T-helper 2 cell treated with Interferon-gamma antibody and Interleukin-4, amounts not matched to agents 100 ng/mL and 5 ng/mL, for 36 hours (primary cell): Measurements from ENCODE around the gene FGD6. TPM values are rescaled to one million over a fixed set of nuclear protein-coding genes. Genes with fewer than 3 reads are reported as not detected.
"Not testable (repeated sequence)": the region's sequence is repeated elsewhere in the genome, so short reads cannot be mapped to it uniquely, and the experiment has no call there.

Source experiments
- intact Hi-C: fragments of 100-400 bp; cut with micrococcal nuclease; formaldehyde crosslinking; loops from one replicate; pipeline ENCODE4 v1.15.1; 2023
- total RNA-seq: library from RNA; stranded (reverse); gene quantifications from 2 replicates; pipeline ENCODE4 v1.2.3, GENCODE V29; 2022

FGD6 gene
- total RNA-seq, 1 donor from 2014 or later: 0.70 TPM

DNA sequence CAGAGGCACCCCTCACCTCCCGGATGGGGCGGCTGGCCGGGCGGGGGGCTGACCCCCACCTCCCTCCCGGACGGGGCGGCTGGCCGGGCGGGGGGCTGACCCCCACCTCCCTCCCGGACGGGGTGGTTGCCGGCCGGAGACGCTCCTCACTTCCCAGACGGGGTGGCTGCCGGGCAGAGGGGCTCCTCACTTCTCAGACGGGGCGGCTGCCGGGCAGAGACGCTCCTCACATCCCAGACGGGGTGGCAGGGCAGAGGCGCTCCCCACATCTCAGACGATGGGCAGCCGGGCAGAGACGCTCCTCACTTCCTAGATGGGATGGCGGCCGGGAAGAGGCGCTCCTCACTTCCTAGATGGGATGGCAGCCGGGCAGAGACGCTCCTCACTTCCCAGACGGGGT, 18.4 kb upstream of the FGD6 start:
- intact Hi-C loops: not testable (repeated sequence)

DNA sequence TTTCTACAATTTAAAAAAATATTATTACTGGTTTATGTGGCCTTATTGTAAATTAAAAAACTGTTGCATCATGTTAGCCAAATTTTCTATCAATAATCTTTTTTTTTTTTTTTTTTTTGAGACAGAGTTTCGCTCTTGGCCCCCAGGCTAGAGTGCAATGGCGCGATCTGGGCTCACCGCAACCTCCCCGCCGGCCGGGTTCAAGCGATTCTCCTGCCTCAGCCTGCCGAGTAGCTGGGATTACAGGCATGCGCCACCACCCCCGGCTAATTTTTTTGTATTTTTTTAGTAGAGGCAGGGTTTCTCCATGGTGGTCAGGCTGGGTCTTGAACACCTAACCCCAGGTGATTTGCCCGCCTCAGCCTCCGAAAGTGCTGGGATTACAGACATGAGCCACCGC, 16.9 kb upstream of the FGD6 start:
- intact Hi-C loops: not testable (repeated sequence)

DNA sequence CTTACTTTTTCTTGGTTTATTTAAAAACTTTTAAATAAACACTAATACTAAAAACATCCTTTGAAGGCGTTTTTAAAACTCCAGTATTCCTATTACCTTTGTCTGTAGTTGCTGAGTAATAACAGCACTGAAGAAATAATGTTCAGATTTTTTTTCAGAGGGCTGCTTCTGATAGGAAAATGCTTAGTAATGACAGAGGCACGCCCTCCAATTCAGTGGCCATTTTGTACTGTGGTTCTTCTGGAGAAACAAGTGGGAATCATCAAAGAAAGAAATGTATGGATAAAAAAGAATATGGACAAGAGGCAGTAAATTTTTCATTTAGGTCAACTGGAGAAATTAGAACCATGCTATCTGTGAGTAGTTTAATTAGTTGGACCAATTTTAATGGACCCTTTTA, 13.9 kb upstream of the FGD6 start:
- intact Hi-C loops: no loop called here

- intact Hi-C loops: no loop called here
Measured at GRCh38 chr12:95230313-95230712, 13.0 kb upstream of the FGD6 start.

GRCh38 chr12:95229636-95230035, 12.4 kb upstream of the FGD6 start:
- intact Hi-C loops: no loop called here

DNA sequence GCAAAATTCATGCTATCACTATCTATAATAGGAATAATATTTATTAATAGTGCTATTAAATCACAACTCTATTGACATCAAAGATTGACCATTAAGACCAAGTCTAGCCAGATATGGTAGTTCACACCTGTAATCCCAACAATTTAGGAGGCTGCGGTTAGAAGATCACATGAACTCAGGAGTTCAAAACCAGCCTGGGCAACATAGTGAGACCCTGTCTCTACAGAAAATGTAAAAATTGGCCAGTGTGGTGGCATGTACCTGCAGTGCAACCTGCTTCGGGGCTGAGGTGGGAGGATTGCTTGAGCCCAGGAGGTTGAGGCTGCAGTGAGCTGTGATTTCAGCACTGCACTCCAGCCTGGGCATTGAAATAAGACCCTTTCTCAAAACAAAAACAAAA, 11.3 kb upstream of the FGD6 start:
- intact Hi-C loops: no loop called here

- intact Hi-C loops: no loop called here
Measured at GRCh38 chr12:95227818-95228356, 10.6 kb upstream of the FGD6 start.

DNA sequence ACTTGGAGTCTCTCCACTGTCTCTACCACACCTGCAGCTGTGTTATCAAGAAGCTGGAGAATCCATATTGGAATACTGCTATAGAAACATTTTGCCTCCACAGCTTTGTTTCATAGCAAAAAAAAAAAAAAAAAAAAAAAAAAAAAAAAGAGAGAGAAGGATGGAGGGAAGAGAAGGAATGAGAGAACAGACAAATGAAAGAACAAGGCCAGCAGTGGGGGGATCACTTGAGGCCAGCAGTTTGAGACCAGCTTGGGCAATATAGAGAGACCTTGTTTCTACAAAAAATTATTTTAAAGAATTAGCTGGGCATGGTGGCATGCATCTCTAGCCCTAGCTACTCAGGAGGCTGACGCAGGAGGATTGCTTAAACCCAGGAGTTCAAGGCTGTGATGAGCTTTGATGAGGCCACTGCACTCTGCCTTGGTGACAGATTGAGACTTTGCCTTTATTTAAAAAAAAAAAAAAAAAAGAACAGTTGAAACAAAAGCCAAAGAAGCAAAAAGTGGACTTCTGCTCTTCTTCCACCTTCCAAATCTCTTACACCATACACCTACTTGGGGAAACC, 8.5 kb upstream of the FGD6 start:
- intact Hi-C loops: no loop called here

DNA sequence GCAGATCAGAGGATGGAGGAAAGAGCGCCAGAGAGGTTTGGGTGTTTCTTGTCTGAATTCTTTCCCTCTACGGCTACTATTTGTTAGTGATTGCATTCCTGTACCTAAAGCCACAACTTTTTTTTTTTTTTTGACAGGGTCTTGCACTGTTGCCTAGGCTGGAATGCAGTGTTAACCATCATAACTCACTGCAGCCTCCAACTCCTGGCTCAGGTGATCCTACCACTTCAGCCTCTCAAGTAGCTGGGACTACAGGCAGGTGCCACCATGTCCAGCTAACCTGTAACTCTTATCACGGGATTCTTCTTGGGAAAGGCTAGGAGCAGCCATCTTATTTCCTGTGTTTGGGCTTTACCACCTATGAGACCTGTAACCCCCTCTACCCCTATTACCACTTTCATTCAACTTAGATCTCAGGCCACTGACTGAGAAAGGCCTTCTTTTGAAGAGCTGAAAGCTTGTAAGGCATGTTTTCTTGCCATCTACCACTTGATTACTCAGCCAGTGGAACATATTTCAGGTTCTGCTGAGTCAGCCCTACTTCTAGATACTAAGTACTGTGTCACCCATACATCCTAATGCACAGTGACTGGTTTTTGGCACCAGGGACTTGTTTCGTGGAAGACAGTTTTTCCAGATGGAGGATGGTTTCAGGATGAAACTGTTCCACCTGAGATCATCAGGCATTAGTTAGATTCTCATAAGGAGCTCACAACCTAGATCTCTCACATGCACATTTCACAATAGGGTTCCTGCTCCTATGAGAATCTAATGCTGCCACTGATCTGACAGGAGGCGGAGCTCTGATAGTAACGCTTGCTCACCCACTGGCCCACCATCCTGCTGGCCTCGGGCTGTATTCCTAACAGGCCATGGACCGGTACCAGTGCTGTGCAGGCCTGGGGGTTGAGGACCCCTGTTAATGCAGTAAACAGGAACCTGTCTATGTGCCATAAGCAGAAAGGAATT, 7.2 kb upstream of the FGD6 start:
- intact Hi-C loops: no loop called here

DNA sequence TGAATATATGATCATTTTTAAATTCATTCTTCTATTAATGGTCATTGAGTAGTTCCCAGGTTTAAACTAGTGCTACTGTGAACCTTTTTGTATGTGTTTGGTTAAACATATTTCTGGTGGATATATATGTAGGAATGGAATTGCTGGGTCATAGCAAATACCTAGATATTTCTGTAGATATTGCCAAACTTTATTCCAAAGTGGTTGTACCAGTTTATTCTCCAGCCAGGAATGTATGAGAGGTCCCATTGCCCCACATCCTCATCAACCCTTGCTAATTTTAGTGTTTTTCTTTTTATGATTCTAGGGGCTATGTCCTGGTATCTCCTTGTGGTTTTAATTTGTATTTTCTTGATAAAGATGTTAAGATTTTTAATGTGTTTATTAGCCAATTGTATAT, 3.5 kb upstream of the FGD6 start:
- intact Hi-C loops: no loop called here

- intact Hi-C loops: no loop called here
Measured at GRCh38 chr12:95220190-95220589, 2.9 kb upstream of the FGD6 start.

DNA sequence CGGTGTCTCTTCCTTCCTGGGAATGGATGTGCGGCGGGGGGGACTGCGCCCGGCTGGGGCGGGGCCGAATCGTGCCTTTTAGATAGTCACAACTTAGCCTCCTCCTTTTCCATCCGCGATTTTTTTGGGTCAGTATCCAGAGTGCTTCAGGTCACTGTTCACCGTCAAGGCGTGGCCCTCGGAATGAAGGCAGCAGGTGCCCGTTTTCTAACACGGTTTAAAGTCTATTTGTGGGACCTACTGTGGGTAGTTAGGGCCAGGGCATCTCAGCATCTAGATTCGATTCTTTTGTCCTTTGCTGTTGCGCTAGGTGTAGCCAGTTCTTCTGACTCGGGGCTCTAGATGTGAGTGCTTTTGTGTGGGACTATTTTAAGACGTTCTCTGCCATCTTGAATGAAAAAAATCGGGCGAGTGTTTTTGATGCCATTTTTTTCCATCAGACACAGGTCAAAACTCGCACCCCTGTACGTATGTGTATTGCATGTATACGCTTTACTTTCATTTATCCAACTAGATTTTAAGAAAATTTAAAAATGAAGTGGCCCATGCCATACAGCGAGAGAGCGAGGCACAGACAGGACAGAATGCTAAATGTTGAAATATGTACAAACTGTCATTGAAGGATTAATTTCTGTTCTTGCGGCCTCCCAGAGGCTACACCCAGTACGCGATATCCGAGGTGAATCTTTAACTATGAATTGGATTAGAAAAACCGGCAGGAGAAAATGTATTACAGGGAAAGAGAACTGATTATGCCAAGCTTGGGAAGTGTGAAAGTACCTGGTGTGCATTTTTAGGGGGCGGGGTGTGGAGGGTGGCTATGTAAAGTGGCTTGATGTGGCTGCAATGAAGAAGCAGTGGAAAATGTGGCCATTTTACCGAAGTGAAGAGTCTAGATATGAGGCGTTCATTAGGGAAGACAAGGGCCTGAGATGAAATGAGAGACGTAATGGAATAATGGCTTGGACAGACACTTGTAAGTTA, 1.2 kb upstream of the FGD6 start:
- intact Hi-C loops: loop anchor here (2.0 to 10.0 kb wide), 7 partner anchors 101 to 1841 kb away; partner anchors contain the start of genes AMDHD1, CCDC38, MRPL42 and NEDD1

DNA sequence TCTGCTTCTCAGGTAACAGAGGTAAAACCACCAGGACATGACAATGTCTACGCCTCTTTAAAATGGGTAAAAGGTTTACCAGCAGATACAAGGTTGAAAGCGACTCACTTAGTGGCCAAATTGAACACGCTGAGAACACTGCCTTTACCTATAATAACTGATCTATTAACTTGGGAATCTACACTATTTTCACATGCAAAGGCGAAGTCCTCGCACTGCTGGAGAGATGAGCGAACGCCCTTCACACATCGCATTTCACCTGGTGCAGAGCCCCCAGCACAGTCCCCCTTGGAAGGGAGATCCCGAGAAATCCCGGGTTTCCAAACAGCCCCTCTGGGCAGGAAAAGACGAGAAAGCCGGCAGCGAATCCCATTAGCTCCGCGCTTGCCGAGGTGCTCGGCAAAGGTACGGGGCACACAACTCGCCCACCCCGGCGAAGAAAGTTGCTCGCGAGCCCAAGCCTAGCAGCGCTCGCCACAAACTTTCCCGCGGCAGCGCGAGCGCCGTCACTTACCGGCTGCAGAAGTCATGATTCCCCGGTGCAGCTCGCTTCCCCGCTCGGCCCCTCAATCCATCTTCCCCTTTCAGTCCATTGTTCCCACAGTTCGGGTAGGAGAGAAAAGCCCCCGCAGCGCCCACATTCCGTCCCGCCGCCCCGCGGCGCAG, 423 bp downstream of the FGD6 start:
- intact Hi-C loops: loop anchor here (1.0 to 10.0 kb wide), 14 partner anchors 100 to 1840 kb away; partner anchors contain the start of genes AMDHD1, CCDC38, CRADD and LTA4H

DNA sequence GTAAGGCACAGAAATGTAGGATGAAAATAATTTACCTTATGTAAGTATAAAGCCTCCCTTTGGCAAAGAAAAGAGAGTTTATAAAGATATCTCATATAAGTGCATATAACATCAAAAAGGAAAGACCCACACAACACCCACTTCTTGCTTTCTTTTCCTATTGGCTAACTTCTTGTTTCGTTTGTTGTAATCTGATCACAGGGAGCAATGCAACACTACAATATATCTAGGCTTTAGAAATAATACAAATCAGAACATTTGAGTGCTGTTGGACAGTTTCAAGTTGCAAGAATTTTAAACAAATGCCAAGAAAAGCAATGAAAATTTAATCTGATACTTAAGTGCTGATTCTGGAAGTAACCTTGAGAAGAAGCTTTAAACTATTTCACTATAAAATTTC, 1.3 kb downstream of the FGD6 start:
- intact Hi-C loops: loop anchor here (2.0 to 10.0 kb wide), 7 partner anchors 99 to 1839 kb away; partner anchors contain the start of genes AMDHD1, CCDC38, CRADD and NEDD1

DNA sequence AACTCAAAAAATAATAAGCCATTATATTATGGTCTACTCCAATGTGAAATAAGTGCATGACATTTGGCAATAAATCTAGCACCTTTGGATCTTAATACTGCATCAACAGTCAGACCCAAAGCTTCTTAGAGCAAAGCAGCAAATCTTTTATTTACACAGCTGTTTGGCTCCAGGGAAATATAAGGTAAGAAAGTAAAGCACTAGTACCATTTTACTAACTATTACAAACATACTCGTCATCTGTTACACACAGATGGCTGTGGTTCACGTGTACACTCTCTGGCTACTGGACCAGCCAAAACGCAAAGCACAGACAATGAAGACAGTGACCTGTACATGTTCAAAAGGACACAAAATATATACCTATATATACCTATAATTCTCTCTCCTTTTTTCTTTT, 2.8 kb downstream of the FGD6 start:
- intact Hi-C loops: loop anchor here (10.0 kb wide), 1 partner anchor 730 kb away; the partner anchor contains the start of genes AMDHD1 and CCDC38

GRCh38 chr12:95213928-95214327, 3.3 kb downstream of the FGD6 start:
- intact Hi-C loops: loop anchor here (10.0 kb wide), 1 partner anchor 731 kb away; the partner anchor contains the start of genes AMDHD1 and CCDC38

DNA sequence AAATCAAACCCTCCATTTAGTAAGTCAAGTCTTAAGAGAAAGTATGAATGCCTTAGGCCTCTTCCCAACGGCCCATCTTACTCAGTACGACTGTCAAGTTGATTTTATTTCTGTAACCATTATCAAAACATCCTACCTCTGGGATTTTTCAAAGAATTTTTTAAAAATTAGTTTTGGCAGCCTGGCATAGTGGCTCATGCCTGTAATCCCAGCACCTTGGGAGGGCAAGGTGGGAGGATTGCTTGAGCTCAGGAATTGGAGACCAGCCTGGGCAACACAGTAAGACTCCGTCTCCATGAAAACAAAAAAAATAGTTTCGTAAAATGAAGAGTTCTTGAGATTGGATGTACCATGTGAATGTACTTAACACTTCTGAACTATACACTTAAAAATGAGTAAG, 4.1 kb downstream of the FGD6 start:
- intact Hi-C loops: loop anchor here (10.0 kb wide), 1 partner anchor 732 kb away; the partner anchor contains the start of genes AMDHD1 and CCDC38

- intact Hi-C loops: loop anchor here (10.0 kb wide), 1 partner anchor 732 kb away; the partner anchor contains the start of genes AMDHD1 and CCDC38
Measured at GRCh38 chr12:95212586-95212985, 4.7 kb downstream of the FGD6 start.

DNA sequence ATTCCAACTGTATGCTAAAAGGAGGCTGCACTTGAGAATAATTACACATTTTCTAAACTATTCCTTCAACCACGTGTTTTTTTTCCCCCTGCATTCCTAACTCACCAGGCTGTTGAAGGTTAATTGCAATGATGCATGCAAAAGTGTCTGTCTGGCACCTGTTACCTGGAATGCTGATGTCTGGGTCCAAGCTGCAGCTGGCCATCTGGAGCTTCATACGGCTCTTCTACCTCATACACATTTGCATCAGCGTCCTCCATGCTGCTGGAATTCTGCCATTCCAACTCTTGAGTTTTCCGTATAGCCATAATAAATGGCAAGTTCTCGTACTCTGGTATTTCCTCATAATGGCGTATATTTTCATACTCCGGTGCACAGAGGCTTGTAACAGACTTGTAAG, 8.6 kb downstream of the FGD6 start:
- intact Hi-C loops: no loop called here

DNA sequence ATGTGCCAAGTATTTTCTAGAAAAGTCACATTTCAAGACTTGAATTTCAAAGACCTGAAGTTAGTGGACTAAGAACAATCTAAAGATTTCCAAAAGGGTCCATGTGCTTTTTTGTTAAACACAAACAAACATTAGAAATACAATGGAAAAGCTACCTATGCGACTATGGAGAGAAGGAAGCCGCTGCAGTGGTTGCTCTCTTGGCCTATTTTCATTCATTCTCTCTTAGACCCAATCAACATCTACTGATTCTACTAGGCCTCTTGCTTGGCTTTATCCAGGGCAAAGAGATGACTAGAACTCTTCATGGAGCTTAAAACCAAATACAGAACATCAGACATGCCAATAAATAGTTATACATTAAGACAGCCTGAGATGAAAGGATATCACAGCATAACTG, 9.9 kb downstream of the FGD6 start:
- intact Hi-C loops: no loop called here
